GM18499 (cell line): Measurements from ENCODE around the gene PPL.
"Not testable (repeated sequence)": the region's sequence is repeated elsewhere in the genome, so short reads cannot be mapped to it uniquely, and the experiment has no call there.

Experiments
- ATAC-seq: cut with Tn5 transposase; IDR thresholded peaks from one replicate; pipeline ENCODE4 v1.9.1; 2021; ENCODE audit warnings: moderate number of reproducible peaks; ENCODE audit not compliant: insufficient read depth, unreplicated experiment

PPL gene

DNA sequence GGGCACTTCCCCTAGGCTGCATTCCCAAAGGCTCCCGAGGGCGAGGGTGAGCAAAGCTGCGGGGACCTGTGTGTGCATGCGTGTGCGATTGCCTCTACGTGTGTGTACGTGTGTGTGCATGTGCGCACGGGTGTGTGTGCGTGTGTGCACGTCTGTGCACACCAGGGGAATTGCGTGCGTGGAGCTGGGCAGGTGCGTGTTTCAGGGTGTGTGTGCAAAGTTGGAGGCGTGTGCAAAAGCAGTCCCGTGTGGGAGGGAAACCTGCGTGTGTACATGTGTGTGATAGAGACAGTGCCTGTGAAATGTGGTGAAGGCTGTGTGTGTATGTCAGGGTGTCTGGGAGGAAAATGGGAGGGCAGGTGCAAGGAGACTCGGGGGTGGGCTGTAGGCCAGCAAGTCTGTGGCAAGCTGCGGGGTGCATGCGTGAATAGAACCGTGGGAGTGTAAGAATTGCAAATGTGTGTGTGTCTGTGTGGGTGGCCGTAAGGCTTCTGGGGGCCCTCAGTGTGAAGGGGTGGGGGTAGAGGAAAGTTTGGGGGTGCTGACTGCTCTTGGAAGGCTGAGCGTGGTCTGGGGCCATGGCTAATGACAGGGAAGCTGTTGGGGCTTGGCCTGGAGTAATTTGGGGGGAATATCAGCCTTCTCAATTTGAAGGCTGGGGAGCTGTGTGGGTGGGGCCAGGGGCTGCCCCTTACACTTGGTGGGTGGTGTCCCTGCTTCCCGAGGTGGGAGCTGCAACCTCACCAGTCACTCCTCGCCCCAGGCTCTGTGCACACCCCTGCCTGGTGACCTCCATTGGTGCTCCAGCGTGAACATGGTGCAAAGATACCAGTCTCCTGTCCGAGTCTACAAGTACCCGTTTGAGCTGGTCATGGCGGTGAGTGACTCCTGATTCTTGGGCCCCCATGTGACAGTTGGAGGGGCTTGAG is 21.8 kb upstream of the PPL start:
- ATAC-seq = no peak

- no peak for ATAC-seq
These were observed 21.0 kb upstream of the PPL start, which contains the start of gene SEC14L5 for GRCh38 chr16:4957720-4958509. Gene SEC14L5, plus strand, starts transcription at chr16:4958330. Its CDS starts 994 bp downstream, at chr16:4959324.

GRCh38 chr16:4957420-4957719 is 20.4 kb upstream of the PPL start:
- ATAC-seq = no peak

- ATAC-seq = no peak
These were observed 17.8 kb upstream of the PPL start for GRCh38 chr16:4954714-4955113.

GRCh38 chr16:4951583-4951982 is 14.6 kb upstream of the PPL start:
- ATAC-seq = not testable (repeated sequence)

- ATAC-seq = no peak
These were observed 13.0 kb upstream of the PPL start for GRCh38 chr16:4949986-4950385.

GRCh38 chr16:4948903-4949766 is 12.2 kb upstream of the PPL start:
- no peak for ATAC-seq

GRCh38 chr16:4947722-4948503 is 11.0 kb upstream of the PPL start:
- ATAC-seq = no peak

DNA sequence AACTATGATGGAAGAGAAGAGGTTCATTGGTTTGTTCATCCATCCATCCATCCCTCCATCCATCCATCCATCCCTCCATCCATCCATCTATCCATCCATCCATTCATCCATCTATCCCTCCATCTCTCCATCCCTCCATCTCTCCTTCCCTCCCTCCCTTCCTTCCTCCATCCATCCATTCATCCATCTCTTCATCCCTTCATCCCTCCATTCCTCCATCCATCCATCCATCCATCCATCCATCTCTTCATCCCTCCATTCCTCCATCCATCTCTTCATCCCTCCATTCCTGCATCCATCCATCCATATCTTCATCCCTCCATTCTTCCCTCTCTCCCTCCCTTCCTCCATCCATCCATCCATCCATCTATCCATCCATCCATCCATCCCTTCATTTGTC is 10.0 kb upstream of the PPL start:
- no peak for ATAC-seq

GRCh38 chr16:4945560-4946502 is 8.9 kb upstream of the PPL start:
- ATAC-seq = no peak

- ATAC-seq = no peak
These were observed 7.7 kb upstream of the PPL start for GRCh38 chr16:4944333-4945281.

DNA sequence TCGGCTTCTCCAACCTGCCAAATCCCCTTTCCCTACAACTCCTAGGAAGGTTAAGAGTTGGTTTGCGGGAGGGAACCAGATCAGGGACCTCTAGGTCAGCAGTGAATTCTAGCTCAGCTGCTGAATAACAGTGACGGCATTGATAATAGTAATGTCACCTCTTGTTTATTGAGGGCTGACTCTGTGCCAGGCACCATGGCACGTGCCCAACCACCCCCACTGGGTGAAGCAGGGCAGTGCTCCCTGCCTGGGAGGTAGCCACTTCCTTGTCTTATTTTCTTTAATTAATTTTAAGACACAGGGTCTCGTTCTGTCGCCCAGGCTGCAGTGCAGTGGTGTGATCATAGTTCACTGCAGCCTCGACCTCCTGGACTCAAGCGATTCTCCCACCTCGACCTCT is 5.5 kb upstream of the PPL start:
- ATAC-seq = no peak

DNA sequence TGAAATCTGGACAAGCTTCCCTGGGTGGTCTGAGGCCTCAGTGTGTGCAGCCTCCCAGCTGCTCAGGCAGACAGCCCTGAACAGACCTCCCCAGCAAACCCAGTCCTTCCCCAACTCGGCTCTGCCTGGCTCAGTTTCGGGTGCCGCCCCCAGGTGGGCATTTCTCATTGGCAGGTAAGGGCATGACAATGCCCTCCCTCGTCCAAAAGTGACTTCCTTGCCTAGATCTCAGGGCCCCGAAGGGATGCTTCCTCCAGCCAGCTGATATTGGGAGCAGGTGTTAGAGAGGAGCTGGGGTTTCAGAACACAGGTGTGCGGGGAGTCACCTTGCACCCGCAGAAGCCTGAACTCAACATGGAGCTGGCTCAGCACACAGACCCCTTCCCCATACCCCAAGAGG is 3.8 kb upstream of the PPL start:
- no peak for ATAC-seq

DNA sequence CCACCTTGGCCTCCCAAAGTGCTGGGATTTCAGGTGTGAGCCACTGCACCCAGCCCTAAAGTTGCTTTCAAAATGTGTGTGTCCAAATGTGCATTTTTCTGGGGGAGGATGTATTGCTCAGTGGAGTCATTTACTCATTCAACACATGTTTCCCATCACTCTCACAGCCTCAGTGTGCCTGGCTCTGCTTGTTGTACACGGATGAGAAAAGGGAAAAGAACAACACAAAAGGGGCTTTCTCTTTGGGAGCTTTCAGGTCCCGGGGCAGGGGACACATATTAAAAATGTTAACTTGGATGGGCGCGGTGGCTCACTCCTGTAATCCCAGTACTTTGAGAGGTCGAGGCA is 1.7 kb upstream of the PPL start:
- ATAC-seq = no peak

DNA sequence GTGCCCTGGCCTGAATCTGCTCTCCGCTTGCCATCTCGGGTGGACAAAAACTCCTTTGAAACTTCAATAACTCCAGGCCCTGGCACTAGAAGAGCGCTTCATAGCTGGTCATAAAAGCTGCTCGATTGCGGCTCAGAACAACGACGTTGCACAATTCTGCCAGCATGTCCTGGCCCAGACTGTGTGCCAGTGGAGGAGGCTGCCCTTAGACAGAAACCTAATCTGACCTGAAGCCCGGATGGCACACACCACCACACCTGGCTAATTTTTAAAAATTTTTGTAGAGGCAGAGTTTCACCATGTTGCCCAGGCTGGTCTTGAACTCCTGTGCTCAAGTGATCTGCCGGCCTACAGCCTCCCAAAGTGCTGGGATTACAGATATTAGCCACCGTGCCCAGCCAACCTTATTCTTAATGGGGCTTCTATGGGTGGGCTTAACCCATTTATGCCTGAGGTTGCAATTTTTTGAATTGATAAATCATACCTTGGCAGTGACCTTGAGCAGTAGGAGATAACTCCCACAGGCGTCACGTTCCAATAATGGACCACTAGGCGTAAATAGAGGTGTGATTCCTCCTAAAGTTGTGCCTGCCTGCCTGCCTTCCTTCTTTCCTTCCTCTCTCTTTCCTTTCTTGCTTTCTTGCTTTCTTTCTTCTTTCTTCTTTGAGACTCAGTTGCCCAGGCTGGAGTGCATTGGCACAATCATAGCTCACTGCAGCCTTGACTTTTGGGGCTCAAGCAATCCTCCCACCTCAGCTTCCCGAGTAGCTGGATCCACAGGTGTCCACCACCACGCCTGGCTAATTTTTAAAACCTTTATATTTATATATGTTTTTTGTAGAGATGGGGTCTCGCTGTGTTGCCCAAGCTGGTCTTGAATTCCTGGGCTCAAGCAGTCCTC is 1.1 kb upstream of the PPL start:
- no peak for ATAC-seq

DNA sequence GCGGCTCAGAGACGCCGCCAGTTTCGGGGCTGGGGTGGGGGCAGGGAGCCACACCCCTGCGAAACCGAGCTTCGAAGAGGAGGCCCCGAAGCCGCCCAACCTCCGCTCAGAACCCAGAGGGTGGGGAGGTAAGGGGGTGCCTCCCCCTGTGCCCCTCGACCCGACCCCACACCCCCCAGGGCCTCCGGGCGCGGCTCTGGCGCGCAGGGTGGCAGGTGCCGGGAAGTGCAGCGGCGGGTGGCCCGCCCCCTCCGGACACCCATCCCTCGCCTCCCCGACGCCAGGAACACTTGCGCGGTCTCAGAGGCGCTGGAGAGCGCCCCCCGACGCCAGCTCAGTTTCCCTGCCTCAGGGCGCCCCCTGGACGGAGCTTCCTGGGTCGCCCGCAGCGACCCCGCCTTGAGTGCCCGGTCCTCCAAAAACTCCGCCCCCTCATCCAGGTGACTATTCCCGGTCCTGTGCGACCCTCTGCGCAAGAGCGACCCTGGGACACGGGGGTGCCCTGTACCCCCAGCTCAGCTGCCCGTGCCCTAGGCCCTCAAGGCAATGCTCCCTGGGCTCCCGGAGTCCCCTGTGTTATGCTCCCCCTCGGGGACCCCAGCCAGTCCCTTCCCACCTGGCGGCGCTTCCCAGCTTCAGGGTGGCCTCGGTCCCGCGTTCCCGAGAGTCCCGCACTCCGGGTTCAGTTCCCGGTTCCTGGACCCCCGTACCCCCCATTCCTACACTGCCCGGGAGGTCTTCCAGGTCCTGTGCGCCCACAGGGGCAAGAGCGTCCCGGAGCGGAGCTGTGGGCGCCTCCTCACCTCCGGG is 562 bp downstream of the PPL start:
- ATAC-seq = no peak
